ENCODE results near the gene KCNQ1.

KCNQ1 gene

GRCh38 chr11:2459796-2460531, 15.2 kb downstream of the KCNQ1 start:
- no peak for DNase-seq (ENCODE audit: low read depth in 2 of 2)

- DNase-seq (ENCODE audit: low read depth in 2 of 2), result no peak
Observed at GRCh38 chr11:2460540-2461252, 15.9 kb downstream of the KCNQ1 start.

GRCh38 chr11:2461253-2461955, 16.6 kb downstream of the KCNQ1 start:
- no peak for DNase-seq (ENCODE audit: low read depth in 2 of 2)

GRCh38 chr11:2461956-2462542, 17.2 kb downstream of the KCNQ1 start:
- no peak for DNase-seq (ENCODE audit: low read depth in 2 of 2)

- no peak for DNase-seq (ENCODE audit: low read depth in 2 of 2)
Observed at GRCh38 chr11:2462543-2462985, 17.8 kb downstream of the KCNQ1 start.

- DNase-seq (ENCODE audit: low read depth in 2 of 2), result no peak
Observed at GRCh38 chr11:2462986-2463765, 18.4 kb downstream of the KCNQ1 start.

- no peak for DNase-seq (ENCODE audit: low read depth in 2 of 2)
Observed at GRCh38 chr11:2463766-2464277, 19.0 kb downstream of the KCNQ1 start.

GRCh38 chr11:2464451-2465165, 19.8 kb downstream of the KCNQ1 start:
- DNase-seq (ENCODE audit: low read depth in 2 of 2), result no peak

GRCh38 chr11:2465202-2466068, 20.6 kb downstream of the KCNQ1 start:
- DNase-seq (ENCODE audit: low read depth in 2 of 2), result no peak

- no peak for DNase-seq (ENCODE audit: low read depth in 2 of 2)
Observed at GRCh38 chr11:2466069-2466801, 21.4 kb downstream of the KCNQ1 start.

GRCh38 chr11:2466869-2467694, 22.3 kb downstream of the KCNQ1 start:
- DNase-seq (ENCODE audit: low read depth in 2 of 2), result no peak

GRCh38 chr11:2467695-2468055, 22.9 kb downstream of the KCNQ1 start:
- no peak for DNase-seq (ENCODE audit: low read depth in 2 of 2)

GRCh38 chr11:2468363-2469235, 23.8 kb downstream of the KCNQ1 start:
- DNase-seq (ENCODE audit: low read depth in 2 of 2), result no peak

GRCh38 chr11:2470495-2470894, 25.7 kb downstream of the KCNQ1 start:
- DNase-seq (ENCODE audit: low read depth in 2 of 2), result no peak

GRCh38 chr11:2471048-2471803, 26.4 kb downstream of the KCNQ1 start:
- no peak for DNase-seq (ENCODE audit: low read depth in 2 of 2)

- no peak for DNase-seq (ENCODE audit: low read depth in 2 of 2)
Observed at GRCh38 chr11:2471804-2472096, 26.9 kb downstream of the KCNQ1 start.

Data from fibroblast of skin of left quadriceps (primary cell).